ENCODE measurements around the gene LHPP. TPM values are rescaled to one million over a fixed set of nuclear protein-coding genes. Genes with fewer than 3 reads are reported as not detected.

The LHPP gene
- total RNA-seq, 1 donor: 12.5 TPM

GRCh38 chr10:124618470-124619073 lies 156.9 kb downstream of the LHPP start:
- H3K4me3 ChIP-seq (ENCODE audit: low read depth, low read length): no peak overlapping the region
- no peak for TF ChIP-seq CTCF (IDR thresholded peaks at IDR 0.05; ENCODE audit: insufficient read depth, low read depth, low read length)
- DNase-seq (ENCODE audit: low read depth): no peak

- no peak overlapping the region for H3K4me3 ChIP-seq (ENCODE audit: low read depth, low read length)
- no peak for TF ChIP-seq CTCF (IDR thresholded peaks at IDR 0.05; ENCODE audit: insufficient read depth, low read depth, low read length)
- DNase-seq (ENCODE audit: low read depth): peak; percentile 23
These were observed 157.6 kb downstream of the LHPP start for GRCh38 chr10:124619195-124619594.

- peak; percentile 32 for DNase-seq (ENCODE audit: low read depth)
- H3K4me3 ChIP-seq (ENCODE audit: low read depth, low read length): no peak overlapping the region
- TF ChIP-seq CTCF (IDR thresholded peaks at IDR 0.05; ENCODE audit: insufficient read depth, low read depth, low read length): no peak
These were observed 158.3 kb downstream of the LHPP start for GRCh38 chr10:124619802-124620490.

- TF ChIP-seq CTCF (IDR thresholded peaks at IDR 0.05; ENCODE audit: insufficient read depth, low read depth, low read length): no peak
- DNase-seq (ENCODE audit: low read depth): no peak
- no peak overlapping the region for H3K4me3 ChIP-seq (ENCODE audit: low read depth, low read length)
These were observed 160.0 kb downstream of the LHPP start for GRCh38 chr10:124621637-124622036.

GRCh38 chr10:124622158-124622557 lies 160.5 kb downstream of the LHPP start:
- no peak for DNase-seq (ENCODE audit: low read depth)
- H3K4me3 ChIP-seq (ENCODE audit: low read depth, low read length): no peak overlapping the region
- no peak for TF ChIP-seq CTCF (IDR thresholded peaks at IDR 0.05; ENCODE audit: insufficient read depth, low read depth, low read length)

- no peak for TF ChIP-seq CTCF (IDR thresholded peaks at IDR 0.05; ENCODE audit: insufficient read depth, low read depth, low read length)
- H3K4me3 ChIP-seq (ENCODE audit: low read depth, low read length): no peak overlapping the region
- no peak for DNase-seq (ENCODE audit: low read depth)
These were observed 161.4 kb downstream of the LHPP start for GRCh38 chr10:124622866-124623536.

All from fibroblast of villous mesenchyme (primary cell).